Measurements from ENCODE around the gene DTL. TPM values are rescaled to one million over a fixed set of nuclear protein-coding genes. Genes with fewer than 3 reads are reported as not detected.

The DTL gene
- polyA plus RNA-seq, 1 of the 3 experiments (the other 2 are of a cell fraction), result 9.3 TPM

- Histone ChIP-seq H3K27ac (ENCODE audit: low read depth in 2 of 2, low read length in 1 of 2) (no peak overlapping the region), H3K36me3 (replicated peaks in 1 of 2; ENCODE audit: control insufficient read depth in 1 of 2, insufficient read depth in 2 of 2, low read length in 1 of 2) (peaks cover 13 to 15% of the 10 kb centered on the region in 2 experiments), H3K79me2 (ENCODE audit: insufficient read depth) (peaks cover 19% of the 10 kb centered on the region; the same call in 1 of the 2 replicates), H3K9ac (no peak overlapping the region), H3K4me3 (ENCODE audit: low read depth in 2 of 2, low read length in 1 of 2) (no peak overlapping the region), H3F3A (replicated peaks; ENCODE audit: insufficient read depth) (no peaks in the 10 kb centered on the region), H3K9me2 (no peaks in the 10 kb centered on the region), H4K20me1 (ENCODE audit: insufficient read depth) (no peaks in the 10 kb centered on the region), H3K27me3 (ENCODE audit: insufficient read depth) (no peaks in the 10 kb centered on the region), H3K4me1 (ENCODE audit: control insufficient read depth in 1 of 2, insufficient read depth in 2 of 2, low read depth in 1 of 2, low read length in 1 of 2) (peaks cover 4 to 9% of the 10 kb centered on the region in 2 experiments; a peak in 3 of 4 replicates), H2AFZ (ENCODE audit: low read depth) (no peak overlapping the region), H3K4me2 (no peak overlapping the region), H3K9me3 (no peaks in the 10 kb centered on the region)
- DNase-seq, result no peak
- TF ChIP-seq USF1 (IDR thresholded peaks at IDR 0.05; ENCODE audit: borderline replicate concordance, low read depth), result no peak
- TF ChIP-seq GATA2 (CRISPR knock-in tag; IDR thresholded peaks at IDR 0.05), result no peak
- no peak for TF ChIP-seq FOXM1 (IDR thresholded peaks at IDR 0.05; ENCODE audit: low read depth)
- no peak for TF ChIP-seq CHD2 (IDR thresholded peaks at IDR 0.05; ENCODE audit: low read length, partially characterized antibody)
- no peak for TF ChIP-seq TAF1 (IDR thresholded peaks at IDR 0.05; ENCODE audit: borderline replicate concordance, low read depth, low read length)
- TF ChIP-seq REST (IDR thresholded peaks at IDR 0.05; ENCODE audit: low read depth, low read length), result no peak
- TF ChIP-seq GABPA (IDR thresholded peaks at IDR 0.05; ENCODE audit: low read depth), result no peak
- CTCF ChIA-PET, result interaction anchor here (0.9 to 2.9 kb wide), 2 partner anchors 19 to 366 kb away, joined by 4 to 16 read pairs; no protein-coding TSS in a partner anchor
- WGBS (ENCODE audit: low lambda C conversion rate), result 93% methylated on average over 3 of the region's 3 CpGs
- POLR2A ChIA-PET, result no interaction called here
Measured at GRCh38 chr1:212089560-212090163, 54.1 kb downstream of the DTL start.

GRCh38 chr1:212091438-212092121 lies 56.0 kb downstream of the DTL start:
- no peak for TF ChIP-seq NRF1 (IDR thresholded peaks at IDR 0.05; ENCODE audit: low read depth, low read length)
- TF ChIP-seq CHD2 (IDR thresholded peaks at IDR 0.05; ENCODE audit: low read length, partially characterized antibody), result no peak
- no peak for TF ChIP-seq TCF12 (IDR thresholded peaks at IDR 0.05)
- TF ChIP-seq SMC3 (IDR thresholded peaks at IDR 0.05; ENCODE audit: low read depth, low read length), result no peak
- no peak for TF ChIP-seq IRF3 (IDR thresholded peaks at IDR 0.05; ENCODE audit: low read depth, low read length)
- TF ChIP-seq ZBTB33 (IDR thresholded peaks at IDR 0.05; ENCODE audit: borderline replicate concordance, low read depth), result no peak
- no peak for TF ChIP-seq ELF1 (IDR thresholded peaks at IDR 0.05)
- TF ChIP-seq FOSL2 (IDR thresholded peaks at IDR 0.05; ENCODE audit: borderline replicate concordance, low read depth), result no peak
- TF ChIP-seq EP300 (IDR thresholded peaks at IDR 0.05; ENCODE audit: borderline replicate concordance in 1 of 2, low read depth in 1 of 2, low read length in 1 of 2), result no peak
- no peak for TF ChIP-seq MAX (IDR thresholded peaks at IDR 0.05; ENCODE audit: low read depth)
- TF ChIP-seq MEF2A (IDR thresholded peaks at IDR 0.05; ENCODE audit: borderline replicate concordance, low read depth), result no peak
- TF ChIP-seq MXI1 (IDR thresholded peaks at IDR 0.05; ENCODE audit: low read depth, low read length), result no peak
- 83% methylated on average over 6 of the region's 6 CpGs for WGBS (ENCODE audit: low lambda C conversion rate)
- H3K4me3 ChIP-seq (ENCODE audit: low read depth in 2 of 2, low read length in 1 of 2), result no peak overlapping the region
- H3K27ac ChIP-seq (ENCODE audit: low read depth in 2 of 2, low read length in 1 of 2), result no peak overlapping the region
- ChIA-PET CTCF (no interaction called here), POLR2A (no interaction called here)
- H3F3A ChIP-seq (replicated peaks; ENCODE audit: insufficient read depth), result no peaks in the 10 kb centered on the region
- H3K79me2 ChIP-seq (ENCODE audit: insufficient read depth), result peaks cover 36% of the 10 kb centered on the region
- no peak overlapping the region for H3K4me2 ChIP-seq
- peaks cover 4 to 9% of the 10 kb centered on the region in 2 experiments; a peak in 3 of 4 replicates for H3K4me1 ChIP-seq (ENCODE audit: control insufficient read depth in 1 of 2, insufficient read depth in 2 of 2, low read depth in 1 of 2, low read length in 1 of 2)
- no peaks in the 10 kb centered on the region for H4K20me1 ChIP-seq (ENCODE audit: insufficient read depth)
- no peaks in the 10 kb centered on the region for H3K9me2 ChIP-seq
- H3K9ac ChIP-seq, result no peak overlapping the region
- no peaks in the 10 kb centered on the region for H3K27me3 ChIP-seq (ENCODE audit: insufficient read depth)
- H2AFZ ChIP-seq (ENCODE audit: low read depth), result no peak overlapping the region
- no peak for DNase-seq
- peaks cover 8 to 14% of the 10 kb centered on the region in 2 experiments for H3K36me3 ChIP-seq (replicated peaks in 1 of 2; ENCODE audit: control insufficient read depth in 1 of 2, insufficient read depth in 2 of 2, low read length in 1 of 2)
- H3K9me3 ChIP-seq, result peaks cover under 1% of the 10 kb centered on the region; the same call in 1 of the 2 replicates

Measured in SK-N-SH (cell line).